GM23338 (cell line): ENCODE measurements around the gene FAM114A2. TPM values are rescaled to one million over a fixed set of nuclear protein-coding genes. Genes with fewer than 3 reads are reported as not detected.

Experiments
- ATAC-seq: fragments of 200-7000 bp; cut with Tn5 transposase; 3 replicates; pipeline ENCODE4 v1.9.1; 2020
- DNase-seq: peaks from one replicate; pipeline ENCODE4 v3.0.0-alpha.2; 2015; ENCODE audit warnings: low spot score
- H2AFZ ChIP-seq: fragments of 200-600 bp; sonication (generic); 2 replicates; pipeline ENCODE4 v1.8.0; 2016; ENCODE audit warnings: antibody characterized with exemption, mild to moderate bottlenecking, moderate library complexity
- H3F3A ChIP-seq: fragments of 200-600 bp; sonication (generic); replicated peaks from 2 replicates; pipeline ENCODE4 v1.8.0; 2017; ENCODE audit warnings: antibody characterized with exemption, mixed run types, low read depth
- H3K27ac ChIP-seq: fragments of 200-600 bp; sonication (generic); 2 replicates; pipeline ENCODE4 v1.6.1; 2016; ENCODE audit warnings: low read depth
- H3K27me3 ChIP-seq: fragments of 200-600 bp; sonication (generic); 2 replicates; pipeline ENCODE4 v1.8.0; 2016; ENCODE audit warnings: mild to moderate bottlenecking, mixed run types, moderate library complexity; ENCODE audit not compliant: insufficient read depth
- H3K36me3 ChIP-seq: fragments of 200-600 bp; sonication (generic); 2 replicates; pipeline ENCODE4 v1.8.0; 2016; ENCODE audit warnings: mild to moderate bottlenecking; ENCODE audit not compliant: insufficient read depth
- H3K4me1 ChIP-seq: fragments of 200-600 bp; sonication (generic); 2 replicates; pipeline ENCODE4 v1.8.0; 2016; ENCODE audit warnings: mild to moderate bottlenecking, moderate library complexity; ENCODE audit not compliant: insufficient read depth
- H3K4me2 ChIP-seq: fragments of 200-600 bp; sonication (generic); 2 replicates; pipeline ENCODE4 v1.7.1; 2017; ENCODE audit warnings: mixed run types
- H3K4me3 ChIP-seq: fragments of 200-600 bp; sonication (generic); 2 replicates; pipeline ENCODE4 v1.6.1; 2016; ENCODE audit warnings: mixed run types
- H3K79me2 ChIP-seq: fragments of 200-600 bp; sonication (generic); replicated peaks from 2 replicates; pipeline ENCODE4 v1.8.0; 2017; ENCODE audit warnings: mild to moderate bottlenecking; ENCODE audit not compliant: insufficient read depth
- H3K9me2 ChIP-seq: fragments of 200-600 bp; sonication (generic); 2 replicates; pipeline ENCODE4 v1.8.0; 2017; ENCODE audit not compliant: insufficient read depth
- H4K20me1 ChIP-seq: fragments of 200-600 bp; sonication (generic); replicated peaks from 2 replicates; pipeline ENCODE4 v1.8.0; 2017; ENCODE audit warnings: mild to moderate bottlenecking; ENCODE audit not compliant: insufficient read depth
- H3K27ac Mint-ChIP-seq: 2 replicates; pipeline ENCODE4 v1.8.0; 2020; ENCODE audit warnings: inconsistent platforms, mild to moderate bottlenecking, moderate library complexity, mixed read lengths
- H3K27me3 Mint-ChIP-seq: 3 replicates; pipeline ENCODE4 v1.8.0; 2022; ENCODE audit warnings: low read depth, mild to moderate bottlenecking, moderate library complexity, mixed read lengths, inconsistent platforms; ENCODE audit not compliant: insufficient read depth, poor library complexity
- H3K36me3 Mint-ChIP-seq: 3 replicates; pipeline ENCODE4 v1.8.0; 2021; ENCODE audit warnings: low read depth, mild to moderate bottlenecking, inconsistent platforms, moderate library complexity, mixed read lengths
- H3K4me1 Mint-ChIP-seq: 3 replicates; pipeline ENCODE4 v1.8.0; 2020; ENCODE audit warnings: mild to moderate bottlenecking, inconsistent platforms, mixed read lengths
- H3K4me3 Mint-ChIP-seq: 3 replicates; pipeline ENCODE4 v1.8.0; 2021; ENCODE audit warnings: moderate library complexity, mild to moderate bottlenecking, inconsistent platforms, mixed read lengths
- H3K9me3 Mint-ChIP-seq: 3 replicates; pipeline ENCODE4 v1.8.0; 2020; ENCODE audit warnings: moderate library complexity, mild to moderate bottlenecking, inconsistent platforms, mixed read lengths
- CREB1 ChIP-seq: fragments of 250-450 bp; sonication (Bioruptor Pico); IDR thresholded peaks from 2 replicates; pipeline ENCODE4 v1.5.0; 2020; ENCODE audit warnings: low read depth, mild to moderate bottlenecking, moderate library complexity
- EZH2 ChIP-seq: fragments of 200-600 bp; sonication (generic); IDR thresholded peaks from one replicate; pipeline ENCODE4 v1.8.0; 2017; ENCODE audit warnings: antibody characterized with exemption, mild to moderate bottlenecking, low read depth; ENCODE audit not compliant: unreplicated experiment
- EZH2phosphoT487 ChIP-seq: fragments of 200-600 bp; sonication (generic); IDR thresholded peaks from one replicate; pipeline ENCODE4 v1.8.1; 2018; ENCODE audit warnings: antibody characterized with exemption; ENCODE audit not compliant: unreplicated experiment
- JUNB ChIP-seq: IDR thresholded peaks from one replicate; pipeline ENCODE4 v1.6.1; 2016; ENCODE audit warnings: antibody characterized with exemption; ENCODE audit not compliant: unreplicated experiment
- NANOG ChIP-seq: IDR thresholded peaks from 2 replicates; pipeline ENCODE4 v1.6.1; 2016; ENCODE audit warnings: antibody characterized with exemption, borderline replicate concordance
- POLR2AphosphoS5 ChIP-seq: IDR thresholded peaks from 2 replicates; pipeline ENCODE4 v1.6.1; 2016; ENCODE audit warnings: antibody characterized with exemption, low read depth
- STAT1 ChIP-seq: IDR thresholded peaks from one replicate; pipeline ENCODE4 v1.6.1; 2016; ENCODE audit warnings: antibody characterized with exemption; ENCODE audit not compliant: unreplicated experiment
- ZNF114 ChIP-seq: fragments of 250-450 bp; sonication (Bioruptor Pico); IDR thresholded peaks from 2 replicates; pipeline ENCODE4 v1.5.0; 2020; ENCODE audit warnings: mild to moderate bottlenecking, moderate library complexity
- ZNF331 ChIP-seq: fragments of 250-450 bp; sonication (Bioruptor Pico); IDR thresholded peaks from 2 replicates; pipeline ENCODE4 v1.5.0; 2020; ENCODE audit warnings: low read depth, mild to moderate bottlenecking, moderate library complexity
- ZNF462 ChIP-seq: fragments of 250-450 bp; sonication (Bioruptor Pico); IDR thresholded peaks from 2 replicates; pipeline ENCODE4 v1.5.0; 2020; ENCODE audit warnings: mild to moderate bottlenecking, moderate library complexity
- polyA plus RNA-seq: library from polyadenylated mRNA; unstranded; fragments of >200 nt; fragmentation: Nextera tagmentation; extraction: Ambion mirVana; gene quantifications from 2 replicates; pipeline ENCODE4 v1.2.1, GENCODE V29; 2016
- total RNA-seq: library from RNA; depleted of rRNA; stranded (reverse); fragments of >200 nt; shearing (Covaris generic); gene quantifications from 2 replicates; pipeline ENCODE4 v1.2.3, GENCODE V29; 2014
- TF ChIP-seq, protein P1 (sequence below): IDR thresholded peaks from 2 replicates; pipeline ENCODE4 v1.6.1; 2016; ENCODE audit warnings: antibody characterized with exemption
- TF ChIP-seq, protein P2 (sequence below): IDR thresholded peaks from one replicate; pipeline ENCODE4 v1.6.1; 2018; ENCODE audit warnings: antibody characterized with exemption; ENCODE audit not compliant: unreplicated experiment
- TF ChIP-seq, protein P3 (sequence below), 2 experiments: fragments of 200-600 bp in 1 of 2; sonication (generic) in 1 of 2; conservative IDR thresholded peaks; 2 replicates each; pipeline versions ENCODE4 v1.5.1 to v1.6.1; 2016 to 2017; ENCODE audit warnings: antibody characterized with exemption in 2 of 2, low read depth in 2 of 2, mild to moderate bottlenecking in 2 of 2, moderate library complexity in 1 of 2

The FAM114A2 gene
- total and polyA plus RNA-seq, 2 experiments from 2014 or later = 4.9 to 5.8 TPM

- H3K79me2 ChIP-seq = no peaks in the 10 kb centered on the region
- H3K27ac Mint-ChIP-seq = peak overlapping the region; percentile 33; the same call in 1 of the 2 replicates
- H3K36me3 Mint-ChIP-seq = peaks cover 4% of the 10 kb centered on the region; the same call in 2 of the 3 replicates
- no peak overlapping the region for H3K4me3 Mint-ChIP-seq
- no peak for TF ChIP-seq NANOG
- TF ChIP-seq ZNF462 (CRISPR knock-in tag) = no peak
- TF ChIP-seq CREB1 = no peak
- no peak for TF ChIP-seq EZH2phosphoT487
- no peak for TF ChIP-seq JUNB
- TF ChIP-seq, protein P1, sequence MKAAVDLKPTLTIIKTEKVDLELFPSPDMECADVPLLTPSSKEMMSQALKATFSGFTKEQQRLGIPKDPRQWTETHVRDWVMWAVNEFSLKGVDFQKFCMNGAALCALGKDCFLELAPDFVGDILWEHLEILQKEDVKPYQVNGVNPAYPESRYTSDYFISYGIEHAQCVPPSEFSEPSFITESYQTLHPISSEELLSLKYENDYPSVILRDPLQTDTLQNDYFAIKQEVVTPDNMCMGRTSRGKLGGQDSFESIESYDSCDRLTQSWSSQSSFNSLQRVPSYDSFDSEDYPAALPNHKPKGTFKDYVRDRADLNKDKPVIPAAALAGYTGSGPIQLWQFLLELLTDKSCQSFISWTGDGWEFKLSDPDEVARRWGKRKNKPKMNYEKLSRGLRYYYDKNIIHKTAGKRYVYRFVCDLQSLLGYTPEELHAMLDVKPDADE = no peak
- no peak for TF ChIP-seq EZH2
- TF ChIP-seq ZNF114 (CRISPR knock-in tag) = no peak
- no peak for TF ChIP-seq STAT1
- TF ChIP-seq ZNF331 (CRISPR knock-in tag) = no peak
- TF ChIP-seq, protein P2, sequence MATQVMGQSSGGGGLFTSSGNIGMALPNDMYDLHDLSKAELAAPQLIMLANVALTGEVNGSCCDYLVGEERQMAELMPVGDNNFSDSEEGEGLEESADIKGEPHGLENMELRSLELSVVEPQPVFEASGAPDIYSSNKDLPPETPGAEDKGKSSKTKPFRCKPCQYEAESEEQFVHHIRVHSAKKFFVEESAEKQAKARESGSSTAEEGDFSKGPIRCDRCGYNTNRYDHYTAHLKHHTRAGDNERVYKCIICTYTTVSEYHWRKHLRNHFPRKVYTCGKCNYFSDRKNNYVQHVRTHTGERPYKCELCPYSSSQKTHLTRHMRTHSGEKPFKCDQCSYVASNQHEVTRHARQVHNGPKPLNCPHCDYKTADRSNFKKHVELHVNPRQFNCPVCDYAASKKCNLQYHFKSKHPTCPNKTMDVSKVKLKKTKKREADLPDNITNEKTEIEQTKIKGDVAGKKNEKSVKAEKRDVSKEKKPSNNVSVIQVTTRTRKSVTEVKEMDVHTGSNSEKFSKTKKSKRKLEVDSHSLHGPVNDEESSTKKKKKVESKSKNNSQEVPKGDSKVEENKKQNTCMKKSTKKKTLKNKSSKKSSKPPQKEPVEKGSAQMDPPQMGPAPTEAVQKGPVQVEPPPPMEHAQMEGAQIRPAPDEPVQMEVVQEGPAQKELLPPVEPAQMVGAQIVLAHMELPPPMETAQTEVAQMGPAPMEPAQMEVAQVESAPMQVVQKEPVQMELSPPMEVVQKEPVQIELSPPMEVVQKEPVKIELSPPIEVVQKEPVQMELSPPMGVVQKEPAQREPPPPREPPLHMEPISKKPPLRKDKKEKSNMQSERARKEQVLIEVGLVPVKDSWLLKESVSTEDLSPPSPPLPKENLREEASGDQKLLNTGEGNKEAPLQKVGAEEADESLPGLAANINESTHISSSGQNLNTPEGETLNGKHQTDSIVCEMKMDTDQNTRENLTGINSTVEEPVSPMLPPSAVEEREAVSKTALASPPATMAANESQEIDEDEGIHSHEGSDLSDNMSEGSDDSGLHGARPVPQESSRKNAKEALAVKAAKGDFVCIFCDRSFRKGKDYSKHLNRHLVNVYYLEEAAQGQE = no peak
- TF ChIP-seq, protein P3, sequence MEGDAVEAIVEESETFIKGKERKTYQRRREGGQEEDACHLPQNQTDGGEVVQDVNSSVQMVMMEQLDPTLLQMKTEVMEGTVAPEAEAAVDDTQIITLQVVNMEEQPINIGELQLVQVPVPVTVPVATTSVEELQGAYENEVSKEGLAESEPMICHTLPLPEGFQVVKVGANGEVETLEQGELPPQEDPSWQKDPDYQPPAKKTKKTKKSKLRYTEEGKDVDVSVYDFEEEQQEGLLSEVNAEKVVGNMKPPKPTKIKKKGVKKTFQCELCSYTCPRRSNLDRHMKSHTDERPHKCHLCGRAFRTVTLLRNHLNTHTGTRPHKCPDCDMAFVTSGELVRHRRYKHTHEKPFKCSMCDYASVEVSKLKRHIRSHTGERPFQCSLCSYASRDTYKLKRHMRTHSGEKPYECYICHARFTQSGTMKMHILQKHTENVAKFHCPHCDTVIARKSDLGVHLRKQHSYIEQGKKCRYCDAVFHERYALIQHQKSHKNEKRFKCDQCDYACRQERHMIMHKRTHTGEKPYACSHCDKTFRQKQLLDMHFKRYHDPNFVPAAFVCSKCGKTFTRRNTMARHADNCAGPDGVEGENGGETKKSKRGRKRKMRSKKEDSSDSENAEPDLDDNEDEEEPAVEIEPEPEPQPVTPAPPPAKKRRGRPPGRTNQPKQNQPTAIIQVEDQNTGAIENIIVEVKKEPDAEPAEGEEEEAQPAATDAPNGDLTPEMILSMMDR (conservative IDR thresholded peaks at IDR 0.05; ENCODE audit: low read depth in 2 of 2) = no peak
- no peak for TF ChIP-seq POLR2AphosphoS5
- H3K4me1 Mint-ChIP-seq = 0 out of 3 replicates have a peak, but pooled peaks cover 3% of the 10 kb centered on the region
- H3K4me3 ChIP-seq = no peak overlapping the region
- no peaks in the 10 kb centered on the region for H3F3A ChIP-seq
- H3K27me3 ChIP-seq = no peaks in the 10 kb centered on the region
- H3K36me3 ChIP-seq = no peaks in the 10 kb centered on the region
- DNase-seq = no peak
- H2AFZ ChIP-seq = no peak overlapping the region
- H3K27ac ChIP-seq = no peak overlapping the region
- H3K4me1 ChIP-seq = no peaks in the 10 kb centered on the region
- no peaks in the 10 kb centered on the region for H4K20me1 ChIP-seq
- H3K9me3 Mint-ChIP-seq = peaks cover 4% of the 10 kb centered on the region; the same call in 1 of the 3 replicates
- no peak for ATAC-seq
- no peaks in the 10 kb centered on the region; the same call in 1 of the 2 replicates for H3K9me2 ChIP-seq
- no peaks in the 10 kb centered on the region for H3K27me3 Mint-ChIP-seq
- H3K4me2 ChIP-seq = no peak overlapping the region
These were observed 23.5 kb downstream of the FAM114A2 start for GRCh38 chr5:154015071-154015693.
